ENCODE measurements around the gene KCNK16.

The KCNK16 gene

DNA sequence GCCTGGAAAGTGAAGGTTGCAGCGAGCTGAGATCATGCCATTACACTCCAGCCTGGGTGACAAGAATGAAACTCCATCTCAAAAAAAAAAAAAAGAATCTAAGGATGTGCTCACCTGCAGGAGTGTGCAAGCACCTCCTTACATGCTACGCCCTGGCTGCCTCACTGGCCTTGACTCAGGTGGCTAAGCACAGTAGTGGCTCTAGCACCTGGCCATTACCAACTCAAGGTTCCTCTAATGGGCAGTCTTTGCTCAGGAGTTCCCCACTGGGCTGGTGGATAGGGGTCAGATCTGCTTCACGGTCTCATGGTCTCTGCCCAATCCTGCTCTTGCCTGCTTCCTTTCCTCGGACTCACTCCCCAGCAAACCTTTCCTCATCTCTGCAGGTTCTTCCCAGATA is 48.0 kb downstream of the KCNK16 start:
- no peaks in the 10 kb centered on the region for H3K9me2 ChIP-seq (replicated peaks; ENCODE audit: low read depth, low read length)
- no peaks in the 10 kb centered on the region for H3K4me1 ChIP-seq (ENCODE audit: insufficient read depth, low read length, poor library complexity, severe bottlenecking)
- no peak overlapping the region for H2AFZ ChIP-seq (ENCODE audit: low read length)
- H3K4me3 ChIP-seq (ENCODE audit: low read length, poor library complexity, severe bottlenecking) = no peak overlapping the region
- no peaks in the 10 kb centered on the region for H3K36me3 ChIP-seq (ENCODE audit: insufficient read depth, low read length)
- H3F3A ChIP-seq (ENCODE audit: low read depth) = no peaks in the 10 kb centered on the region
- H3K9ac ChIP-seq (ENCODE audit: low read depth, low read length, poor library complexity, severe bottlenecking) = no peak overlapping the region
- H4K20me1 ChIP-seq (ENCODE audit: insufficient read depth, low read length, poor library complexity, severe bottlenecking) = no peaks in the 10 kb centered on the region
- no peaks in the 10 kb centered on the region for H3K9me3 ChIP-seq (ENCODE audit: insufficient read depth, low read depth, low read length)
- H3K79me2 ChIP-seq (ENCODE audit: insufficient read depth, low read length) = no peaks in the 10 kb centered on the region
- H3K27me3 ChIP-seq (ENCODE audit: insufficient read depth, low read length, poor library complexity, severe bottlenecking) = no peaks in the 10 kb centered on the region
- no peak for TF ChIP-seq CTCF (conservative IDR thresholded peaks at IDR 0.05; ENCODE audit: low read length)
- TF ChIP-seq EZH2phosphoT487 (IDR thresholded peaks at IDR 0.05; ENCODE audit: borderline replicate concordance) = no peak
- no peak overlapping the region for H3K4me2 ChIP-seq (ENCODE audit: low read depth, low read length, poor library complexity, severe bottlenecking)

DNA sequence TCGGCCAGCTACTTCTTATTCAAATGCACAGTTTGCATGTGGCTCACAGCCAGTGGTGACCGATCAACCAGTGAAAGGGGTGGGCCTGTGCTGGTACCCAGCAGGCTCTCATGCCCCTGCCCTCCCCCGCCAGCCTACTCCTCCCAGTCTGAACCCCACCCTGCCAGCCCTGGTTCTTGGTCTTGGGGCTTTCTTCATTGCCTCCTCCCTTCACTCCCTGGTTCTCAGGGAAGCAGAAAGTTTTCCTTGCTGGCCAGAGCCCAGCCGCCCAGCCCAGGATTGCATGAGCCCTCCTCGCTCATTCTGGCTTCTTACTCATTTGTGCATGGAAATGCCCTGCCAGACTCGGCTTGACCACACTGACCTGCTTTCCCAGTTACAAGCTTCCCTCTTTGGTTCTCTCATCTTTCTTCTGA is 49.1 kb downstream of the KCNK16 start:
- Histone ChIP-seq H3K9me2 (replicated peaks; ENCODE audit: low read depth, low read length) (no peaks in the 10 kb centered on the region), H3K4me1 (ENCODE audit: insufficient read depth, low read length, poor library complexity, severe bottlenecking) (no peaks in the 10 kb centered on the region), H3K27me3 (ENCODE audit: insufficient read depth, low read length, poor library complexity, severe bottlenecking) (no peaks in the 10 kb centered on the region), H3K4me2 (ENCODE audit: low read depth, low read length, poor library complexity, severe bottlenecking) (no peak overlapping the region), H3K9me3 (ENCODE audit: insufficient read depth, low read depth, low read length) (no peaks in the 10 kb centered on the region), H3K36me3 (ENCODE audit: insufficient read depth, low read length) (no peaks in the 10 kb centered on the region), H3K4me3 (ENCODE audit: low read length, poor library complexity, severe bottlenecking) (no peak overlapping the region), H4K20me1 (ENCODE audit: insufficient read depth, low read length, poor library complexity, severe bottlenecking) (no peaks in the 10 kb centered on the region), H2AFZ (ENCODE audit: low read length) (no peak overlapping the region), H3K9ac (ENCODE audit: low read depth, low read length, poor library complexity, severe bottlenecking) (no peak overlapping the region), H3F3A (ENCODE audit: low read depth) (no peaks in the 10 kb centered on the region), H3K79me2 (ENCODE audit: insufficient read depth, low read length) (no peaks in the 10 kb centered on the region)
- TF ChIP-seq EZH2phosphoT487 (IDR thresholded peaks at IDR 0.05; ENCODE audit: borderline replicate concordance) (no peak), CTCF (conservative IDR thresholded peaks at IDR 0.05; ENCODE audit: low read length) (no peak)

DNA sequence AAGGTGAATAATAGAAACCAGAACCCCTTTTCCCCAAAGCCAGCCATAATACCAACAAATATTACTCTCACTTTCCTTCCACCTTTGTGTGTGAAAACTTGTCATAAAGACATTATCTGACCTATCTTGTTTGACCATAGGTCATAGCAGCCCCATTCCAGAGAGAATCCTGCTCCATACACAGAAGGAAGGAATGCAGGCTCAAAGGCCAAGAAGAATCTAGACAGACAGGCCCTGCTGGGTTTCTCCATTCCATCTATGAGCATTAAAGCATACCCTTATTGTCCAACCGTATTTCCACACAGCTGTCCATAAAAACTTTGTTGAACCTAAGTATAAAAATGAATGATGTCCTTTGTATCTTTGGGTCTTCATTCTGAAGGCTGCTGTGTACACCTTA is 52.5 kb downstream of the KCNK16 start:
- Histone ChIP-seq H3K9ac (ENCODE audit: low read depth, low read length, poor library complexity, severe bottlenecking) (no peak overlapping the region), H4K20me1 (ENCODE audit: insufficient read depth, low read length, poor library complexity, severe bottlenecking) (no peaks in the 10 kb centered on the region), H3K36me3 (ENCODE audit: insufficient read depth, low read length) (no peaks in the 10 kb centered on the region), H3K79me2 (ENCODE audit: insufficient read depth, low read length) (no peaks in the 10 kb centered on the region), H3F3A (ENCODE audit: low read depth) (no peaks in the 10 kb centered on the region), H3K4me1 (ENCODE audit: insufficient read depth, low read length, poor library complexity, severe bottlenecking) (no peaks in the 10 kb centered on the region), H3K27me3 (ENCODE audit: insufficient read depth, low read length, poor library complexity, severe bottlenecking) (no peaks in the 10 kb centered on the region), H3K9me3 (ENCODE audit: insufficient read depth, low read depth, low read length) (no peaks in the 10 kb centered on the region), H3K9me2 (replicated peaks; ENCODE audit: low read depth, low read length) (no peaks in the 10 kb centered on the region), H3K4me3 (ENCODE audit: low read length, poor library complexity, severe bottlenecking) (no peak overlapping the region), H3K4me2 (ENCODE audit: low read depth, low read length, poor library complexity, severe bottlenecking) (no peak overlapping the region), H2AFZ (ENCODE audit: low read length) (no peak overlapping the region)
- TF ChIP-seq CTCF (conservative IDR thresholded peaks at IDR 0.05; ENCODE audit: low read length) (no peak), EZH2phosphoT487 (IDR thresholded peaks at IDR 0.05; ENCODE audit: borderline replicate concordance) (no peak)

All from Loucy (cell line).